Activated CD8-positive, alpha-beta memory T cell treated with anti-CD3 and anti-CD28 coated beads, Interleukin-2, amount 10 ng/mL, durations not matched to agents 7 days and 5 days (primary cell): ENCODE data around the gene CLEC4G. TPM values are rescaled to one million over a fixed set of nuclear protein-coding genes. Genes with fewer than 3 reads are reported as not detected.

Experiments
- ATAC-seq: fragments of 150-1000 bp; cut with Tn5 transposase; one replicate; pipeline ENCODE4 v1.10.0; 2021; ENCODE audit warnings: moderate library complexity
- CTCF ChIA-PET: fragments of 350-600 bp; sonication (Branson Sonifier 250); formaldehyde crosslinking; loops from one replicate; lab custom pipeline; 2021; ENCODE audit warnings: antibody characterized with exemption; lab: Charles Lee
- DNase-seq: peaks from one replicate; pipeline ENCODE4 v3.0.0-alpha.2; 2020
- H3K27ac Mint-ChIP-seq: one replicate; pipeline ENCODE4 v1.8.0; 2021; ENCODE audit warnings: mild to moderate bottlenecking, mixed read lengths
- H3K27me3 Mint-ChIP-seq: one replicate; pipeline ENCODE4 v1.8.0; 2021; ENCODE audit warnings: mixed read lengths
- H3K36me3 Mint-ChIP-seq: one replicate; pipeline ENCODE4 v1.8.0; 2021; ENCODE audit warnings: mild to moderate bottlenecking, mixed read lengths
- H3K4me1 Mint-ChIP-seq: one replicate; pipeline ENCODE4 v1.8.0; 2021; ENCODE audit warnings: mixed read lengths
- H3K4me3 Mint-ChIP-seq: one replicate; pipeline ENCODE4 v1.8.0; 2021; ENCODE audit warnings: mild to moderate bottlenecking, moderate library complexity, mixed read lengths
- H3K9me3 Mint-ChIP-seq: one replicate; pipeline ENCODE4 v1.8.0; 2022; ENCODE audit warnings: low read depth, mixed read lengths
- total RNA-seq, 2 experiments: library from RNA; stranded (reverse); gene quantifications; one replicate each; pipeline ENCODE4 v1.2.3, GENCODE V29; 2021

Gene CLEC4G
- total RNA-seq, 2 experiments from 2014 or later = not detected

DNA sequence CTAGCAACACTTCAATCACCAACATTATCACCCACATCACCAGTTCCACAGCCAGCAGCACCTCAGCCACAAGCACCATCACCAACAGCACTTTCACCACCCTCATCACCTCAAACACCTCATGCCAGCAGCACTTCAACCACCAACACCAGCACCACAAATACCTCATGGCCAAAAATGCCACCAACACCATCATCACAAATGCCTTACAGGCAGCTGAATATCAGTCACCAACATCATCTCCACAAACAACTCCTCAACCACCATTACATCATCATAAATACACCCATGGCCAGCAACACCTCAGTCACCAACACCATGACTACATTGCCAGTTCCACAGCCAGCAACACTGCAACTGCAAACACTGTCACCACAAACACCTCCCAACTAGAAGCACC is 40.4 kb downstream of the CLEC4G start:
- Mint-ChIP-seq H3K27ac (no peak overlapping the region), H3K9me3 (no peaks in the 10 kb centered on the region)
- no peak for ATAC-seq

GRCh38 chr19:7690779-7691258 is 41.1 kb downstream of the CLEC4G start:
- CTCF ChIA-PET = interaction anchor here (1.4 kb wide), 1 partner anchor 10 kb away, joined by 5 read pairs; the partner anchor contains the start of gene TRAPPC5
- Mint-ChIP-seq H3K4me3 (no peak overlapping the region), H3K27me3 (no peaks in the 10 kb centered on the region), H3K27ac (no peak overlapping the region), H3K4me1 (no peaks in the 10 kb centered on the region), H3K9me3 (no peaks in the 10 kb centered on the region), H3K36me3 (no peaks in the 10 kb centered on the region)
- DNase-seq = no peak
- no peak for ATAC-seq

More for the DNA sequence above, 40.4 kb downstream of the CLEC4G start:
- DNase-seq = no peak
- Mint-ChIP-seq H3K36me3 (no peaks in the 10 kb centered on the region), H3K27me3 (peaks cover under 1% of the 10 kb centered on the region), H3K4me3 (no peak overlapping the region), H3K4me1 (no peaks in the 10 kb centered on the region)
- CTCF ChIA-PET = interaction anchor here (1.4 kb wide), 1 partner anchor 11 kb away, joined by 5 read pairs; the partner anchor contains the start of gene TRAPPC5

DNA sequence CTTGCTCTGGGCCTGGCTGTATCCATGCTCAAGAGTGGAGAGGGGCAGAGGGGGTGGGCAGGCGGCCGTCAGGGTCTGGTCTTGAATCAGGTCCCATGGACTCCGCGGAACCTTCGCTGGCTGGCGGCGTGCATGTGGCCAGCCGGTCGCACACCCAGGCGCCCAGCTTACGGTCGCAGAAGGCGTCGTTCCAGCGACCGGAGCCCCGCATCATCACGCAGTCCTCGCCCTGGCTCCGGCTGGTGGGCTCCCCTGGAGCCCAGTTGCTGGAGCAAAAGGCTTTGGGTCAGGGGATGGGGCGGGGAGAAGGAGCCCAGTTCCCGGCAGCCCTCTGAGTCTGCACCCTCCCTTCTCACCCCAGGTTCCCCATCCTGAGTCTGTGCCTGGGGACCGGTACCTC is 42.7 kb downstream of the CLEC4G start:
- CTCF ChIA-PET = interaction anchor here (1.5 kb wide), 1 partner anchor 122 kb away, joined by 4 read pairs; no protein-coding TSS in a partner anchor
- no peak overlapping the region for H3K4me3 Mint-ChIP-seq
- H3K4me1 Mint-ChIP-seq = no peaks in the 10 kb centered on the region
- no peak for ATAC-seq
- no peaks in the 10 kb centered on the region for H3K27me3 Mint-ChIP-seq
- H3K9me3 Mint-ChIP-seq = no peaks in the 10 kb centered on the region
- peaks cover 5% of the 10 kb centered on the region for H3K36me3 Mint-ChIP-seq
- DNase-seq = no peak
- no peak overlapping the region for H3K27ac Mint-ChIP-seq

DNA sequence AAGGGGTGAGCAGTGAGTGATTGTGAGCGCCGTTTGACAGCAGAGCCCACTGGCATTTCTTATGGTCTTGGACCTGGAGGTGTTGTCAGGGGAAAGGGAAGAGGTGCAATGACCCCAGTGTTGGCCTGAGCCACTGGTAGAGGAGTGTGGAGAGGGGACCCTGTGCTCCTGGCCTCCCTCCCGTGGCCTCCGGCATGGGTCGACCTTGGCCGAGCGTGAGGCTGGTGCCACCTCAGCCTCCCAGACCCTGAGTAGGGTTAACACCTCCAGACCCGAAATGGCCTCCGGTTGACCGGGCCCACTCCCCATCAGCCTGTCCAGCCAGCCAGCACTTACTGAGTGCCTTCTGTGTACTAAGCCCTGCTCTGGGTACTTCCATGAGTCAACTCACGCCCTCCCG is 44.7 kb downstream of the CLEC4G start:
- no peaks in the 10 kb centered on the region for H3K27me3 Mint-ChIP-seq
- H3K9me3 Mint-ChIP-seq = no peaks in the 10 kb centered on the region
- no peak for ATAC-seq
- H3K4me3 Mint-ChIP-seq = no peak overlapping the region
- H3K27ac Mint-ChIP-seq = no peak overlapping the region
- no peak for DNase-seq
- peaks cover 3% of the 10 kb centered on the region for H3K4me1 Mint-ChIP-seq
- H3K36me3 Mint-ChIP-seq = peaks cover 10% of the 10 kb centered on the region
- CTCF ChIA-PET = no interaction called here

- H3K27ac Mint-ChIP-seq = no peak overlapping the region
- H3K9me3 Mint-ChIP-seq = no peaks in the 10 kb centered on the region
- DNase-seq (no peak), ATAC-seq (no peak)
- peaks cover 8% of the 10 kb centered on the region for H3K4me1 Mint-ChIP-seq
- CTCF ChIA-PET = interaction anchor here (1.5 kb wide), 1 partner anchor 114 kb away, joined by 5 read pairs; no protein-coding TSS in a partner anchor
- no peak overlapping the region for H3K4me3 Mint-ChIP-seq
- H3K36me3 Mint-ChIP-seq = peaks cover 12% of the 10 kb centered on the region
- no peaks in the 10 kb centered on the region for H3K27me3 Mint-ChIP-seq
These were observed 46.1 kb downstream of the CLEC4G start for GRCh38 chr19:7685546-7686445.

- Mint-ChIP-seq H3K4me3 (peak overlapping the region; percentile 83), H3K4me1 (peaks cover 23% of the 10 kb centered on the region), H3K27ac (peak overlapping the region; percentile 88), H3K27me3 (peaks cover 13% of the 10 kb centered on the region), H3K9me3 (no peaks in the 10 kb centered on the region), H3K36me3 (peaks cover 12% of the 10 kb centered on the region)
- ATAC-seq (no peak), DNase-seq (no peak)
- CTCF ChIA-PET = no interaction called here
These were observed 49.6 kb downstream of the CLEC4G start for GRCh38 chr19:7682175-7682855.

DNA sequence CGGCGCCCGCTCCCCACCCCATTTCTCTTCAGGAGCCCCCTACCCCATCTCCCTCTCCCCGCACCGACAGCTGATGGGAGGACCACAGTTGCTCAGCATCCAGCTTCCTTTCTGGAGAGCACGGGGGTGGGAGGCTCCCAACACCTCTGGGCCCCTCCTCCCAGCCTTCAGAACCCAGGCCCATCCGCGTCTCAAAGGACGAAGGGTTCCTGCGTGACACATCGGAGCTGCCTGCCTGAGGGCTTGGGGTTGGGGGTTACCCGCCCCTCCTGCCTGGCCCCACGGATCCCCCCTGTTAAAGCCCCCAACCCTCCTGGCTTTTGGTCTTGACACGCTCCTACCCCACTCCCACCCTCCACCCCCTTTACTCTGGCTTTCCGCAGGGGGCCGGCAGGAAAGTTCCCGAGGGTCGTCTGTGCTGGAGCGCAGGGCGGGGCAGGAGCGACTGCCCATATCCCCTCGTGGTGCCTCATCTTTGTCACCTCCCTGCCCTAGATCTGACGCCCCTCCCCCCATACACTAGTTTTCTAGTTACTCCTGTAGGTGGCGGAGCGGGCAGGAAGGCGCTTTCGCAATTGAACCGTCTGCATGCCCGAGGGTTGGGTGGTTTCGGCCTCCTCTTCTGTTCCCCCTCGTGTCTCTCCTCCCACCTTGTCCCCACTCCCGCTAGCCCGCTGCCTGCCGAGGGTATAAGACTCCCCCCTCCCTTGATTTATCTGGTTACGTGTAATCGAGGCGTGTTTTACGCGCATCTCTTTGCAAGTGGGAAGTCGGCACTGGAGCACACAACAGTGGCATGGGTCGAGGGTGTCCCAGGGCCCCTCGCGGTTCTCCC is 50.4 kb downstream of the CLEC4G start:
- ATAC-seq (peak; percentile 62), DNase-seq (peak; percentile 91)
- Mint-ChIP-seq H3K4me3 (peak overlapping the region; percentile 83), H3K9me3 (no peaks in the 10 kb centered on the region), H3K27ac (peak overlapping the region; percentile 88), H3K4me1 (peaks cover 29% of the 10 kb centered on the region), H3K36me3 (peaks cover 12% of the 10 kb centered on the region), H3K27me3 (peaks cover 19% of the 10 kb centered on the region)
- CTCF ChIA-PET = interaction anchor here (0.6 to 2.2 kb wide), 67 partner anchors 10 to 753 kb away, joined by 3 to 59 read pairs (median 4); partner anchors contain the start of genes ARHGEF18, CAMSAP3, CLEC4M and FCER2

DNA sequence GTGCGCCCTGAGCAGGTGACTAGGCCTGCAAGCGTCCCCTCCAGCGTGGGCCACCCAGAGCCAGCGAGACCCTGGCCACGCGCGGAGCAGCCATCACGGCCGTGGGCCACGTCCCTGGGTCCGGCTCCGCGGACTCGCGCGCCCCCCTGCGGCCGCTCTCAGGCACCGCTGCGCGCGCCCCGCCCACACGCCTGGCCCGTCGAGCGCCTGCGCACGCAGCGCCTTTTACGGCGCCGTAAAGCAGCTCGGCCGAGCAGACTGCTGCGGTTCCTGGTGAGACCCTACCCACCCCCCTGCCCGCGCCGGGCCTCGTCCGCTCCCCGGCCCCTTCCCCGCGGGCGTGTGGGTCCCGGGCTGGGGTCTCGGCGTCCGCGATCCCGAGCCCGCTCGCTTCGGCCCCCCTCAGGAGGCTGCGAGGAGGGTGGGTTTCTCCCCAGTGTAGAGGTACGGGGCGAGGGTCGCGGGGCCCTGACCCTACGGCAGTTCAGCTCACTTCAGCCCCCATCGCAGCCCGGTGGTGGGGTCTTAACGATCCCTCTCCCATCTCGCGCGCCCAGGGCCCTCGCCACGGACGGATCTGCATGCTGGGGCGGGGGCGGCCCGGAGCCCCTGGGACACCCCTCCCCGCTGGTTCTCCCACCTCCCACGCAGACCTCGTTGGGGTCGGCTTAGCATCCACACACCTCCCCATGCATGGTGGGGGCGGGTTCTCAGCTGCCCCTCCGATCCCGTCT is 51.1 kb downstream of the CLEC4G start, which contains the start of gene TRAPPC5:
TSS of gene TRAPPC5 (plus strand) at position 228 of the 734 bp plus-strand sequence. CDS start 1,421 bp downstream, outside the sequence.
- Mint-ChIP-seq H3K27me3 (peaks cover 22% of the 10 kb centered on the region), H3K9me3 (no peaks in the 10 kb centered on the region)
- peak; percentile 81 for ATAC-seq

DNA sequence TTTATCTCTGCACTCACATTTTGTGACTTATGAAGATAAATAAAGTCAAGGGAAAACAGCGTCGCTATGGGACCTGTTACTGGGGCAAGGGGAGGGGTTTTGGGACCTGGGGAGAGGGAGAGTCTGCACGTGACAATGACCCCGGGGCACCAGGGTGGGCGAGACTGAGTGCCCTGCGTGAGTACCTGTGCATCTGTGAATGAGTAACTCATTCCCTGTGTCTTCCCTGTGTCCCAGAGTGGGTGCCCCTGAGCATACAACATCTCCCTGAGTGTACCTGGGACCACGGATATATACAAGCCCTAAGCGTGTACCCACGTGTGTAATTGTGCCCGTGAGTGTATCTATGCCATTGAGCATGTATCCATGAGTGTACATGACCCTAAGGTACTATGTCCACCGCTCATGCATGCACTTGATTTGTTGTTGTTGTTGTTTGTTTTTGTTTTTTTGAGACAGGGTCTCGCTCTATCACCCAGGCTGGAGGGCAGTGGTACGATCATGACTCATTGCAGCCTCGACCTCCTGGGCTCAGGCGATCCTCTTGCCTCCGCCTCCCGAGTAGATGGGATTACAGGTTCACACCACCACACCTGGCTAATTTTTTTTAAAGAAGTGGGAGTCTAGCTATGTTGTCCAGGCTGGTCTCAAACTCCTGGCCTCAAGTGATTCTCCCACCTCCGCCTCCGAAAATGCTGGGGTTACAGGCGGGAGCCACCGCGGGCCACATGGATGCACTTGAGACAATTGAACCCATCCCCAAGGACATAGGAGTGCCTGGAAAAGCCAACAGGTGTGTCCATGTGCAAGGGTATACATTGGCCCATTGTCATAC is 51.9 kb downstream of the CLEC4G start:
- Mint-ChIP-seq H3K4me1 (peaks cover 35% of the 10 kb centered on the region), H3K27me3 (peaks cover 24% of the 10 kb centered on the region), H3K36me3 (peaks cover 8% of the 10 kb centered on the region), H3K9me3 (no peaks in the 10 kb centered on the region), H3K4me3 (peak overlapping the region; percentile 83), H3K27ac (no peak overlapping the region)
- ATAC-seq (no peak), DNase-seq (no peak)
- CTCF ChIA-PET = interaction anchor here (0.6 to 2.2 kb wide), 42 partner anchors 8 to 580 kb away, joined by 3 to 59 read pairs (median 5); partner anchors contain the start of genes ARHGEF18, CAMSAP3, CLEC4M and FCER2

More for the DNA sequence above, 51.1 kb downstream of the CLEC4G start, which contains the start of gene TRAPPC5:
- CTCF ChIA-PET = interaction anchor here (0.6 to 2.2 kb wide), 66 partner anchors 9 to 581 kb away, joined by 3 to 59 read pairs (median 4); partner anchors contain the start of genes ARHGEF18, CAMSAP3, CLEC4M and FCER2
- H3K36me3 Mint-ChIP-seq = peaks cover 12% of the 10 kb centered on the region
- peaks cover 34% of the 10 kb centered on the region for H3K4me1 Mint-ChIP-seq
- H3K4me3 Mint-ChIP-seq = peak within 1 kb of the TSS; percentile 83
- peak within 1 kb of the TSS; percentile 88 for H3K27ac Mint-ChIP-seq
- peak; percentile 88 for DNase-seq

GRCh38 chr19:7678971-7679751 is 52.7 kb downstream of the CLEC4G start:
- H3K4me3 Mint-ChIP-seq = peak overlapping the region; percentile 6
- H3K4me1 Mint-ChIP-seq = peaks cover 39% of the 10 kb centered on the region
- ATAC-seq = peak; percentile 35
- H3K27ac Mint-ChIP-seq = no peak overlapping the region
- H3K36me3 Mint-ChIP-seq = peaks cover 8% of the 10 kb centered on the region
- no peaks in the 10 kb centered on the region for H3K9me3 Mint-ChIP-seq
- DNase-seq = peak; percentile 75
- peaks cover 27% of the 10 kb centered on the region for H3K27me3 Mint-ChIP-seq
- CTCF ChIA-PET = interaction anchor here (1.8 kb wide), 1 partner anchor 26 kb away, joined by 8 read pairs; no protein-coding TSS in a partner anchor
